WTC11 (cell line): ENCODE results near the gene MSL1. TPM values are rescaled to one million over a fixed set of nuclear protein-coding genes. Genes with fewer than 3 reads are reported as not detected.

Experiments
- ATAC-seq: fragments of 200-7000 bp; cut with Tn5 transposase; 2 replicates; pipeline ENCODE4 v1.10.0; 2021; ENCODE audit warnings: mild to moderate bottlenecking, moderate library complexity
- CTCF ChIA-PET: fragments of 300-600 bp; sonication (Branson Sonifier 250); formaldehyde crosslinking; loops from one replicate; lab custom pipeline; 2021; ENCODE audit warnings: antibody characterized with exemption; lab: Charles Lee
- POLR2A ChIA-PET: fragments of 350-600 bp; sonication (Branson Sonifier 250); formaldehyde crosslinking; loops from one replicate; lab custom pipeline; 2021; ENCODE audit warnings: antibody characterized with exemption; lab: Charles Lee
- DNase-seq: peaks from one replicate; pipeline ENCODE4 v3.0.0; 2021; ENCODE audit warnings: low spot score
- H3K27ac Mint-ChIP-seq: 2 replicates; pipeline ENCODE4 v1.8.0; 2021; ENCODE audit warnings: mixed read lengths
- H3K27me3 Mint-ChIP-seq: 2 replicates; pipeline ENCODE4 v1.8.0; 2021; ENCODE audit warnings: low read depth, mild to moderate bottlenecking, moderate library complexity, mixed read lengths
- H3K36me3 Mint-ChIP-seq: 2 replicates; pipeline ENCODE4 v1.8.0; 2021; ENCODE audit warnings: mixed read lengths
- H3K4me1 Mint-ChIP-seq: 2 replicates; pipeline ENCODE4 v1.8.0; 2022; ENCODE audit warnings: mixed read lengths
- H3K4me3 Mint-ChIP-seq: 2 replicates; pipeline ENCODE4 v1.8.0; 2021; ENCODE audit warnings: mild to moderate bottlenecking, moderate library complexity, mixed read lengths
- H3K9me3 Mint-ChIP-seq: 2 replicates; pipeline ENCODE4 v1.8.0; 2021; ENCODE audit warnings: mixed read lengths
- FOXK1 ChIP-seq: sonication (generic); formaldehyde crosslinking; IDR thresholded peaks from 2 replicates; pipeline ENCODE4 v1.8.0; 2022; ENCODE audit warnings: mild to moderate bottlenecking, moderate library complexity, missing genetic modification reagents
- GABPB1 ChIP-seq: sonication (generic); formaldehyde crosslinking; IDR thresholded peaks from 2 replicates; pipeline ENCODE4 v1.8.1; 2023; ENCODE audit warnings: mild to moderate bottlenecking, missing genetic modification reagents
- GTF2I ChIP-seq: fragments of 250-450 bp; sonication (Bioruptor Pico); conservative IDR thresholded peaks from 2 replicates; pipeline ENCODE4 v1.4.0; 2021; ENCODE audit warnings: mild to moderate bottlenecking
- JUN ChIP-seq: sonication (generic); formaldehyde crosslinking; IDR thresholded peaks from 2 replicates; pipeline ENCODE4 v1.8.0; 2023; ENCODE audit warnings: mild to moderate bottlenecking, missing genetic modification reagents
- KAT7 ChIP-seq: sonication (generic); formaldehyde crosslinking; IDR thresholded peaks from 2 replicates; pipeline ENCODE4 v1.8.1; 2023; ENCODE audit warnings: missing genetic modification reagents, mild to moderate bottlenecking, borderline replicate concordance
- NFE2L1 ChIP-seq: sonication (generic); formaldehyde crosslinking; IDR thresholded peaks from 2 replicates; pipeline ENCODE4 v1.8.1; 2023; ENCODE audit warnings: missing genetic modification reagents
- OVOL2 ChIP-seq: fragments of 250-450 bp; sonication (Bioruptor Pico); IDR thresholded peaks from 2 replicates; pipeline ENCODE4 v1.9.0; 2021; ENCODE audit warnings: mild to moderate bottlenecking, borderline replicate concordance
- SMAD3 ChIP-seq: sonication (generic); formaldehyde crosslinking; IDR thresholded peaks from 2 replicates; pipeline ENCODE4 v1.8.0; 2022; ENCODE audit warnings: missing genetic modification reagents, mild to moderate bottlenecking, borderline replicate concordance
- SMAD4 ChIP-seq: sonication (generic); formaldehyde crosslinking; IDR thresholded peaks from 2 replicates; pipeline ENCODE4 v1.8.0; 2022; ENCODE audit warnings: mild to moderate bottlenecking, missing genetic modification reagents
- ZNF138 ChIP-seq: sonication (generic); formaldehyde crosslinking; conservative IDR thresholded peaks from 2 replicates; pipeline ENCODE4 v1.8.1; 2022; ENCODE audit warnings: mild to moderate bottlenecking, moderate library complexity, missing genetic modification reagents
- ZNF263 ChIP-seq: sonication (generic); formaldehyde crosslinking; IDR thresholded peaks from 2 replicates; pipeline ENCODE4 v1.8.1; 2022; ENCODE audit warnings: low read depth, mild to moderate bottlenecking, moderate library complexity, missing genetic modification reagents
- ZNF416 ChIP-seq: fragments of 250-450 bp; sonication (Bioruptor Pico); IDR thresholded peaks from 2 replicates; pipeline ENCODE4 v1.9.0; 2021; ENCODE audit warnings: mild to moderate bottlenecking, inconsistent platforms
- total RNA-seq: library from RNA; stranded (reverse); gene quantifications from 3 replicates; pipeline ENCODE4 v1.2.3, GENCODE V29; 2021
- TF ChIP-seq, protein P1 (sequence below): sonication (generic); formaldehyde crosslinking; IDR thresholded peaks from 2 replicates; pipeline ENCODE4 v1.8.1; 2022; ENCODE audit warnings: mild to moderate bottlenecking, missing genetic modification reagents, moderate library complexity, borderline replicate concordance
- TF ChIP-seq, protein P2 (sequence below): fragments of 200-600 bp; IDR thresholded peaks from 2 replicates; pipeline ENCODE4 v1.8.0; 2022; ENCODE audit warnings: antibody characterized with exemption
- TF ChIP-seq, protein P3 (sequence below): sonication (generic); formaldehyde crosslinking; IDR thresholded peaks from 2 replicates; pipeline ENCODE4 v1.8.0; 2022; ENCODE audit warnings: mild to moderate bottlenecking, missing genetic modification reagents
- TF ChIP-seq, protein P4 (sequence below): fragments of 250-450 bp; sonication (Bioruptor Pico); IDR thresholded peaks from 2 replicates; pipeline ENCODE4 v1.8.0; 2021; ENCODE audit warnings: mild to moderate bottlenecking
- TF ChIP-seq, protein P5 (sequence below): sonication (generic); formaldehyde crosslinking; IDR thresholded peaks from 2 replicates; pipeline ENCODE4 v1.8.0; 2022; ENCODE audit warnings: mild to moderate bottlenecking, missing genetic modification reagents
- TF ChIP-seq, protein P6 (sequence below): sonication (generic); formaldehyde crosslinking; IDR thresholded peaks from 2 replicates; pipeline ENCODE4 v1.8.1; 2022; ENCODE audit warnings: mild to moderate bottlenecking, moderate library complexity, missing genetic modification reagents
- TF ChIP-seq, protein P7 (sequence below): fragments of 250-450 bp; sonication (Bioruptor Pico); IDR thresholded peaks from 2 replicates; pipeline ENCODE4 v2.1.2; 2022; ENCODE audit warnings: mild to moderate bottlenecking, moderate library complexity
- TF ChIP-seq, protein P8 (sequence below): sonication (generic); formaldehyde crosslinking; IDR thresholded peaks from 2 replicates; pipeline ENCODE4 v1.8.1; 2022; ENCODE audit warnings: low read depth, mild to moderate bottlenecking, moderate library complexity, missing genetic modification reagents, borderline replicate concordance
- TF ChIP-seq, protein P9 (sequence below): sonication (generic); formaldehyde crosslinking; IDR thresholded peaks from 2 replicates; pipeline ENCODE4 v1.8.0; 2023; ENCODE audit warnings: missing genetic modification reagents

The MSL1 gene
- total RNA-seq, 1 experiment from 2014 or later, result 78.1 TPM

DNA sequence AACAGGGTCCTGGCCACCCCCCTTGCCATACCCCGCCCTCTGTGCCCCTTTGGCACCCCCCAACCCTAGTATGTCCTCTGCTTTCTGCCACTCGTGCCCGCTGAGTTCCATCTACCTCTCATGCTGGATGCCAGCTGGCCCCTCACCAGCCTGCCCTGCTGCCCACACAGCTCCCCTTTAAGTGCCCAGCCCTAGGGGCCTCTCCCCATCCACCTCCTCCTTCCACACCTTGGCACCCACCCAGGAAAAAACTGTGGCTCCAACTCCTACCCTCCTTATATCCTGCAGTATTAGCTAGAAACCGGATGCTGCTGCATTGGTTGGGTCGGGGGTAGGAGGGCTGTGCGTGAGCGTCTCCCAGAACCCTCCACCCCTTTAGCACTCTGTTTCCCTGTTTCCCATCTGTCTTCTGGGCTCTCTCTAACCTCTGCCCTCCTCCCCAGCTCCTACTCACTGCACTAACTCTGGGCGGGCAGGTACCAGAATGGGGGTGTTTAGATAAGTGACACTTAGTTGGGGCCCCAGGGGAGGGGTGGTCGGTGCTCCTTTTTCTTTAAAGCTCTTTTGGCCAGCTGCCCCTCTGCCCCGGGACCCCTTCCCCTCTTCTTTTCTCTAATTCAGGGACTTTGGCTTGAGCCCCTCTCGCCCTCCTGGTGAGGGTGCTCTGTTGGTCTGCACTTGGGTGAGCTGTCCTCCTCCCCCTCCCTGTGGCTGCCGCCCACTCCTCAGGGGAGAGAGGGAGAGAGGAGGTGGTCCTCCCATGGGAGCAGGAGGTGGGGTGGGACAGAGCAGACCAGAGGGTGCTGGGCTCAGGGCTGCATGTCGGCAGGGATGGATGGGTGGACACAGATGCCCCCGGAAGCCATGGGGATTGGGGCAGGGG, 31.3 kb upstream of the MSL1 start (continued):
- TF ChIP-seq, protein P1, sequence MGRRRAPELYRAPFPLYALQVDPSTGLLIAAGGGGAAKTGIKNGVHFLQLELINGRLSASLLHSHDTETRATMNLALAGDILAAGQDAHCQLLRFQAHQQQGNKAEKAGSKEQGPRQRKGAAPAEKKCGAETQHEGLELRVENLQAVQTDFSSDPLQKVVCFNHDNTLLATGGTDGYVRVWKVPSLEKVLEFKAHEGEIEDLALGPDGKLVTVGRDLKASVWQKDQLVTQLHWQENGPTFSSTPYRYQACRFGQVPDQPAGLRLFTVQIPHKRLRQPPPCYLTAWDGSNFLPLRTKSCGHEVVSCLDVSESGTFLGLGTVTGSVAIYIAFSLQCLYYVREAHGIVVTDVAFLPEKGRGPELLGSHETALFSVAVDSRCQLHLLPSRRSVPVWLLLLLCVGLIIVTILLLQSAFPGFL (CRISPR knock-in tag), result no peak
- no peak for TF ChIP-seq ZNF416
- TF ChIP-seq FOXK1 (CRISPR knock-in tag), result no peak
- TF ChIP-seq, protein P2, sequence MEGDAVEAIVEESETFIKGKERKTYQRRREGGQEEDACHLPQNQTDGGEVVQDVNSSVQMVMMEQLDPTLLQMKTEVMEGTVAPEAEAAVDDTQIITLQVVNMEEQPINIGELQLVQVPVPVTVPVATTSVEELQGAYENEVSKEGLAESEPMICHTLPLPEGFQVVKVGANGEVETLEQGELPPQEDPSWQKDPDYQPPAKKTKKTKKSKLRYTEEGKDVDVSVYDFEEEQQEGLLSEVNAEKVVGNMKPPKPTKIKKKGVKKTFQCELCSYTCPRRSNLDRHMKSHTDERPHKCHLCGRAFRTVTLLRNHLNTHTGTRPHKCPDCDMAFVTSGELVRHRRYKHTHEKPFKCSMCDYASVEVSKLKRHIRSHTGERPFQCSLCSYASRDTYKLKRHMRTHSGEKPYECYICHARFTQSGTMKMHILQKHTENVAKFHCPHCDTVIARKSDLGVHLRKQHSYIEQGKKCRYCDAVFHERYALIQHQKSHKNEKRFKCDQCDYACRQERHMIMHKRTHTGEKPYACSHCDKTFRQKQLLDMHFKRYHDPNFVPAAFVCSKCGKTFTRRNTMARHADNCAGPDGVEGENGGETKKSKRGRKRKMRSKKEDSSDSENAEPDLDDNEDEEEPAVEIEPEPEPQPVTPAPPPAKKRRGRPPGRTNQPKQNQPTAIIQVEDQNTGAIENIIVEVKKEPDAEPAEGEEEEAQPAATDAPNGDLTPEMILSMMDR, result no peak
- TF ChIP-seq ZNF263, result no peak
- no peak for TF ChIP-seq SMAD4 (CRISPR knock-in tag)
- TF ChIP-seq NFE2L1 (CRISPR knock-in tag), result no peak
- TF ChIP-seq, protein P3, sequence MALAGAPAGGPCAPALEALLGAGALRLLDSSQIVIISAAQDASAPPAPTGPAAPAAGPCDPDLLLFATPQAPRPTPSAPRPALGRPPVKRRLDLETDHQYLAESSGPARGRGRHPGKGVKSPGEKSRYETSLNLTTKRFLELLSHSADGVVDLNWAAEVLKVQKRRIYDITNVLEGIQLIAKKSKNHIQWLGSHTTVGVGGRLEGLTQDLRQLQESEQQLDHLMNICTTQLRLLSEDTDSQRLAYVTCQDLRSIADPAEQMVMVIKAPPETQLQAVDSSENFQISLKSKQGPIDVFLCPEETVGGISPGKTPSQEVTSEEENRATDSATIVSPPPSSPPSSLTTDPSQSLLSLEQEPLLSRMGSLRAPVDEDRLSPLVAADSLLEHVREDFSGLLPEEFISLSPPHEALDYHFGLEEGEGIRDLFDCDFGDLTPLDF (CRISPR knock-in tag), result no peak
- TF ChIP-seq, protein P4, sequence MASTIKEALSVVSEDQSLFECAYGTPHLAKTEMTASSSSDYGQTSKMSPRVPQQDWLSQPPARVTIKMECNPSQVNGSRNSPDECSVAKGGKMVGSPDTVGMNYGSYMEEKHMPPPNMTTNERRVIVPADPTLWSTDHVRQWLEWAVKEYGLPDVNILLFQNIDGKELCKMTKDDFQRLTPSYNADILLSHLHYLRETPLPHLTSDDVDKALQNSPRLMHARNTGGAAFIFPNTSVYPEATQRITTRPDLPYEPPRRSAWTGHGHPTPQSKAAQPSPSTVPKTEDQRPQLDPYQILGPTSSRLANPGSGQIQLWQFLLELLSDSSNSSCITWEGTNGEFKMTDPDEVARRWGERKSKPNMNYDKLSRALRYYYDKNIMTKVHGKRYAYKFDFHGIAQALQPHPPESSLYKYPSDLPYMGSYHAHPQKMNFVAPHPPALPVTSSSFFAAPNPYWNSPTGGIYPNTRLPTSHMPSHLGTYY (CRISPR knock-in tag), result no peak
- no peak for TF ChIP-seq KAT7 (CRISPR knock-in tag)
- TF ChIP-seq, protein P5, sequence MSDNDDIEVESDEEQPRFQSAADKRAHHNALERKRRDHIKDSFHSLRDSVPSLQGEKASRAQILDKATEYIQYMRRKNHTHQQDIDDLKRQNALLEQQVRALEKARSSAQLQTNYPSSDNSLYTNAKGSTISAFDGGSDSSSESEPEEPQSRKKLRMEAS (CRISPR knock-in tag), result no peak

DNA sequence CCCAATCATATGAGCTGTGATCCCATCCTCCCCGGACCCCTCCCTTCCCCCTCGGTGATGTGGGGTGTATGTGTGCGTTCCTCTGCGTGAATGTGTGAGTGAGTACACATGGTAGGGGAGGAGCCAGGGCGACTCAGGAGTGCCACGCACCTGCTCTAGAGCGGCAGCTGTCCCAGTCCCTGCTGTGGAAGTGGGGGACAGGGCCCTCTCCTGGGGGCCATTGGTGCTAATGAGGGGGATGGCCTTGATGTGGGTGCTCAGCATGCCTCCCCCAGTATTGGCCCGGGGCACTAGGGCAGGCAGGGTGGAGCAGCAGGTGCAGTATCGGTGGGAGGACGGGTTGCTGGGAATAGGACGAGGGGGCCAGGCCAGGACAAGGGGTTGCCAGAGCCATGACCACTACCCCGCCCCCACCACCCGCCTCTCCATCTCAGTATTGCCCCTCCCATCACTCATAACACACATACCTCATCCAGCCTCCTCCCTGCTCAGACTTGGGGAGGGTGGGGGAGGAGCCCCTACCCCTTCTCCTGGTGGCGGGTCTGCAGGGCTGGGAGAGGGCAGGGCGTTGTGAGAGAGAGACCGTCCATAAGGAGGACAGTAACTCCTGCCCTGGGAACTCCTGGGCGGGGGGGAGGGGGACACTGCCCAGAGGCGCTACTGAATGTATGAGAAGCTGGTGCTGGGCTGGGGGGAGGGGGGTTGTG, 29.9 kb upstream of the MSL1 start:
- H3K4me1 Mint-ChIP-seq, result peaks cover 23% of the 10 kb centered on the region
- no peak overlapping the region for H3K4me3 Mint-ChIP-seq
- ChIA-PET POLR2A (interaction anchor here (0.6 to 1.5 kb wide), 2 partner anchors 9 to 26 kb away, joined by 3 to 5 read pairs; no protein-coding TSS in a partner anchor), CTCF (interaction anchor here (0.6 to 3.9 kb wide), 7 partner anchors 17 to 847 kb away, joined by 3 to 24 read pairs (median 4); no protein-coding TSS in a partner anchor)
- ATAC-seq (peak; percentile 29), DNase-seq (no peak)
- no peaks in the 10 kb centered on the region for H3K9me3 Mint-ChIP-seq
- no peaks in the 10 kb centered on the region; the same call in 1 of the 2 replicates for H3K27me3 Mint-ChIP-seq
- H3K27ac Mint-ChIP-seq, result no peak overlapping the region
- peaks cover 33% of the 10 kb centered on the region for H3K36me3 Mint-ChIP-seq
- no peak for TF ChIP-seq SMAD3 (CRISPR knock-in tag)
- TF ChIP-seq, protein P6, sequence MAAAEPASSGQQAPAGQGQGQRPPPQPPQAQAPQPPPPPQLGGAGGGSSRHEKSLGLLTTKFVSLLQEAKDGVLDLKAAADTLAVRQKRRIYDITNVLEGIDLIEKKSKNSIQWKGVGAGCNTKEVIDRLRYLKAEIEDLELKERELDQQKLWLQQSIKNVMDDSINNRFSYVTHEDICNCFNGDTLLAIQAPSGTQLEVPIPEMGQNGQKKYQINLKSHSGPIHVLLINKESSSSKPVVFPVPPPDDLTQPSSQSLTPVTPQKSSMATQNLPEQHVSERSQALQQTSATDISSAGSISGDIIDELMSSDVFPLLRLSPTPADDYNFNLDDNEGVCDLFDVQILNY (CRISPR knock-in tag), result no peak
- TF ChIP-seq OVOL2 (CRISPR knock-in tag), result no peak
- TF ChIP-seq, protein P7, sequence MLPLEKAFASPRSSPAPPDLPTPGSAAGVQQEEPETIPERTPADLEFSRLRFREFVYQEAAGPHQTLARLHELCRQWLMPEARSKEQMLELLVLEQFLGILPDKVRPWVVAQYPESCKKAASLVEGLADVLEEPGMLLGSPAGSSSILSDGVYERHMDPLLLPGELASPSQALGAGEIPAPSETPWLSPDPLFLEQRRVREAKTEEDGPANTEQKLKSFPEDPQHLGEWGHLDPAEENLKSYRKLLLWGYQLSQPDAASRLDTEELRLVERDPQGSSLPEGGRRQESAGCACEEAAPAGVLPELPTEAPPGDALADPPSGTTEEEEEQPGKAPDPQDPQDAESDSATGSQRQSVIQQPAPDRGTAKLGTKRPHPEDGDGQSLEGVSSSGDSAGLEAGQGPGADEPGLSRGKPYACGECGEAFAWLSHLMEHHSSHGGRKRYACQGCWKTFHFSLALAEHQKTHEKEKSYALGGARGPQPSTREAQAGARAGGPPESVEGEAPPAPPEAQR (CRISPR knock-in tag), result no peak
- TF ChIP-seq, protein P8, sequence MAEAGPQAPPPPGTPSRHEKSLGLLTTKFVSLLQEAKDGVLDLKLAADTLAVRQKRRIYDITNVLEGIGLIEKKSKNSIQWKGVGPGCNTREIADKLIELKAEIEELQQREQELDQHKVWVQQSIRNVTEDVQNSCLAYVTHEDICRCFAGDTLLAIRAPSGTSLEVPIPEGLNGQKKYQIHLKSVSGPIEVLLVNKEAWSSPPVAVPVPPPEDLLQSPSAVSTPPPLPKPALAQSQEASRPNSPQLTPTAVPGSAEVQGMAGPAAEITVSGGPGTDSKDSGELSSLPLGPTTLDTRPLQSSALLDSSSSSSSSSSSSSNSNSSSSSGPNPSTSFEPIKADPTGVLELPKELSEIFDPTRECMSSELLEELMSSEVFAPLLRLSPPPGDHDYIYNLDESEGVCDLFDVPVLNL (CRISPR knock-in tag), result no peak
- TF ChIP-seq GABPB1 (CRISPR knock-in tag), result no peak
- no peak for TF ChIP-seq ZNF138
- TF ChIP-seq, protein P9, sequence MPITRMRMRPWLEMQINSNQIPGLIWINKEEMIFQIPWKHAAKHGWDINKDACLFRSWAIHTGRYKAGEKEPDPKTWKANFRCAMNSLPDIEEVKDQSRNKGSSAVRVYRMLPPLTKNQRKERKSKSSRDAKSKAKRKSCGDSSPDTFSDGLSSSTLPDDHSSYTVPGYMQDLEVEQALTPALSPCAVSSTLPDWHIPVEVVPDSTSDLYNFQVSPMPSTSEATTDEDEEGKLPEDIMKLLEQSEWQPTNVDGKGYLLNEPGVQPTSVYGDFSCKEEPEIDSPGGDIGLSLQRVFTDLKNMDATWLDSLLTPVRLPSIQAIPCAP (CRISPR knock-in tag), result no peak
- no peak for TF ChIP-seq GTF2I (CRISPR knock-in tag)
- TF ChIP-seq JUN (CRISPR knock-in tag), result no peak
- TF ChIP-seq ZNF416, result no peak
- TF ChIP-seq, protein P3 (CRISPR knock-in tag), result no peak
